CD4-positive, alpha-beta T cell (primary cell): Measurements from ENCODE around the gene SLC16A1. TPM values are rescaled to one million over a fixed set of nuclear protein-coding genes. Genes with fewer than 3 reads are reported as not detected.
"Not testable (repeated sequence)": the region's sequence is repeated elsewhere in the genome, so short reads cannot be mapped to it uniquely, and the experiment has no call there.

Source experiments
- ATAC-seq: fragments of 200-7000 bp; cut with Tn5 transposase; one replicate; pipeline ENCODE4 v1.10.0; 2022; ENCODE audit warnings: mild to moderate bottlenecking; ENCODE audit not compliant: poor library complexity
- CTCF ChIA-PET: fragments of 350-600 bp; sonication (Branson Sonifier 250); formaldehyde crosslinking; loops from one replicate; lab custom pipeline; 2021; ENCODE audit warnings: antibody characterized with exemption, inconsistent platforms; lab: Charles Lee
- POLR2A ChIA-PET: fragments of 350-600 bp; sonication (Branson Sonifier 250); formaldehyde crosslinking; loops from one replicate; lab custom pipeline; 2021; ENCODE audit warnings: antibody characterized with exemption, inconsistent platforms; lab: Charles Lee
- DNase-seq, 14 experiments: peaks; one replicate each; pipeline ENCODE4 v3.0.0-alpha.2; 2013 to 2020; ENCODE audit warnings: mixed read lengths in 2 of 14
- H3K27ac ChIP-seq, 2 donors: one replicate each; pipeline versions ENCODE4 v1.5.1 to v1.7.0; 2013; ENCODE audit warnings: low read length in 2 of 2, low read depth in 1 of 2, mild to moderate bottlenecking in 1 of 2
- H3K27me3 ChIP-seq, 2 experiments: 1 replicate in 1 of 2; 2 replicates in 1 of 2; pipeline versions ENCODE4 v1.6.1 to v1.7.0; 2013; ENCODE audit warnings: low read length in 2 of 2, control low read depth in 1 of 2, mild to moderate bottlenecking in 1 of 2, moderate library complexity in 1 of 2; ENCODE audit not compliant: insufficient read depth in 2 of 2, control insufficient read depth in 1 of 2
- H3K36me3 ChIP-seq: one replicate; pipeline ENCODE4 v1.6.1; 2013; ENCODE audit warnings: low read length, control low read depth; ENCODE audit not compliant: insufficient read depth
- H3K4me1 ChIP-seq: one replicate; pipeline ENCODE4 v1.6.1; 2013; ENCODE audit warnings: low read length, control low read depth; ENCODE audit not compliant: insufficient read depth
- H3K4me3 ChIP-seq: one replicate; pipeline ENCODE4 v1.5.1; 2013; ENCODE audit warnings: mild to moderate bottlenecking, low read length, moderate library complexity
- H3K9me3 ChIP-seq, 2 experiments: 1 replicate in 1 of 2; 2 replicates in 1 of 2; pipeline versions ENCODE4 v1.6.1 to v1.7.0; 2013; ENCODE audit warnings: low read length in 2 of 2, mild to moderate bottlenecking in 2 of 2, control low read depth in 1 of 2, moderate library complexity in 1 of 2; ENCODE audit not compliant: control insufficient read depth in 1 of 2, insufficient read depth in 1 of 2
- H3K27ac Mint-ChIP-seq: one replicate; pipeline ENCODE4 v1.8.0; 2020; ENCODE audit warnings: mixed read lengths
- H3K27me3 Mint-ChIP-seq: one replicate; pipeline ENCODE4 v1.8.0; 2021; ENCODE audit warnings: mixed read lengths
- H3K36me3 Mint-ChIP-seq: one replicate; pipeline ENCODE4 v1.8.0; 2021; ENCODE audit warnings: low read depth, mixed read lengths
- H3K4me1 Mint-ChIP-seq: one replicate; pipeline ENCODE4 v1.8.0; 2021; ENCODE audit warnings: low read depth, mixed read lengths
- H3K4me3 Mint-ChIP-seq: one replicate; pipeline ENCODE4 v1.8.0; 2020; ENCODE audit warnings: mild to moderate bottlenecking, mixed read lengths
- H3K9me3 Mint-ChIP-seq: one replicate; pipeline ENCODE4 v1.8.0; 2020; ENCODE audit warnings: mixed read lengths
- intact Hi-C, 2 experiments: fragments of 100-400 bp; cut with DNase I in 1 of 2; cut with micrococcal nuclease in 1 of 2; formaldehyde crosslinking; loops; one replicate each; pipeline versions ENCODE4 v1.15.1 to v1.9.0; 2023 to 2025; cut with DNase I, micrococcal nuclease
- total RNA-seq, 174 experiments: library from RNA in 2 of 174; stranded (reverse) in 2 of 174; gene quantifications; one replicate each; pipeline ENCODE4 v1.2.3 and lab custom pipeline; 2021 to 2026
- TF ChIP-seq, protein P1 (sequence below): fragments of 200-600 bp; IDR thresholded peaks from one replicate; pipeline ENCODE4 v1.8.0; 2022; ENCODE audit warnings: antibody characterized with exemption, mild to moderate bottlenecking

Gene SLC16A1
- total RNA-seq, 2 experiments from 2014 or later: 22.9 to 26.6 TPM

DNA sequence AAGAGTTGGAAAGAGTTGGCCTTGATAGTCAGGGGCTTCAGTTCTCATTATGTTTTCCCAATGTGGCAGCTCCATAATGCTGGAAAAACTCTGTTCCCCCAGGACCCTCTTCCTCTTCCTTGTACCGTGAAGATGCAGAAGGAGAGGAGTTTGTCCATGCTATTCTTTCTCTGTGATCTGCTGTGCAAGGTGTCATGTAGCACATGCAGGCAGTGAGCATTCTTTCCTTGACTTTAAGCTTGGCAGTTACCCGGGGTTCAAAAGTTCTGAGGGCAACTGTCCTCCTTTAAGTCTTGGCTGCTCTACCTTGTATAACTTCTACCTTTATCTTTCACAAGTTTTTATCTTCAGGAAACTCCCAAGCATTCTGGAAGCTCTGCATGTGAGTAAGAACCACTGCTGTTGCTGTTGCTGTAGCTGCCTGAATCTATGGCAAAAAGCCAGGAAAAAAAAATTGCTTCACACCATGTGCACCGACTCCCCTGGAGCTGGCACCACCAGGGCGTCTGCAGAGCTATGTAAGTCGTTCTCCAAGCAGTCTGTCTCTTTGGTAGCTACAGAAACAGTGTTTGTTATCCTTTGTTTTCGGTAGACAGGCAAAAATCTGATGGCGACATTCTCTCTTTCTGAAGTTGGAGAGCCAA is 42.7 kb upstream of the SLC16A1 start:
- ChIA-PET CTCF (no interaction called here), POLR2A (no interaction called here)
- Mint-ChIP-seq H3K4me3 (no peak overlapping the region), H3K27me3 (no peaks in the 10 kb centered on the region), H3K9me3 (no peaks in the 10 kb centered on the region), H3K36me3 (peaks cover 35% of the 10 kb centered on the region), H3K27ac (no peak overlapping the region), H3K4me1 (no peaks in the 10 kb centered on the region)
- DNase-seq (no peak), ATAC-seq (no peak)
- H3K27ac ChIP-seq: no peak overlapping the region
- TF ChIP-seq, protein P1, sequence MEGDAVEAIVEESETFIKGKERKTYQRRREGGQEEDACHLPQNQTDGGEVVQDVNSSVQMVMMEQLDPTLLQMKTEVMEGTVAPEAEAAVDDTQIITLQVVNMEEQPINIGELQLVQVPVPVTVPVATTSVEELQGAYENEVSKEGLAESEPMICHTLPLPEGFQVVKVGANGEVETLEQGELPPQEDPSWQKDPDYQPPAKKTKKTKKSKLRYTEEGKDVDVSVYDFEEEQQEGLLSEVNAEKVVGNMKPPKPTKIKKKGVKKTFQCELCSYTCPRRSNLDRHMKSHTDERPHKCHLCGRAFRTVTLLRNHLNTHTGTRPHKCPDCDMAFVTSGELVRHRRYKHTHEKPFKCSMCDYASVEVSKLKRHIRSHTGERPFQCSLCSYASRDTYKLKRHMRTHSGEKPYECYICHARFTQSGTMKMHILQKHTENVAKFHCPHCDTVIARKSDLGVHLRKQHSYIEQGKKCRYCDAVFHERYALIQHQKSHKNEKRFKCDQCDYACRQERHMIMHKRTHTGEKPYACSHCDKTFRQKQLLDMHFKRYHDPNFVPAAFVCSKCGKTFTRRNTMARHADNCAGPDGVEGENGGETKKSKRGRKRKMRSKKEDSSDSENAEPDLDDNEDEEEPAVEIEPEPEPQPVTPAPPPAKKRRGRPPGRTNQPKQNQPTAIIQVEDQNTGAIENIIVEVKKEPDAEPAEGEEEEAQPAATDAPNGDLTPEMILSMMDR: no peak
- no peaks in the 10 kb centered on the region for H3K27me3 ChIP-seq
- H3K36me3 ChIP-seq: peaks cover 4% of the 10 kb centered on the region
- no peak overlapping the region for H3K4me3 ChIP-seq
- H3K4me1 ChIP-seq: no peaks in the 10 kb centered on the region
- H3K9me3 ChIP-seq: no peaks in the 10 kb centered on the region
- intact Hi-C loops: no loop called here

DNA sequence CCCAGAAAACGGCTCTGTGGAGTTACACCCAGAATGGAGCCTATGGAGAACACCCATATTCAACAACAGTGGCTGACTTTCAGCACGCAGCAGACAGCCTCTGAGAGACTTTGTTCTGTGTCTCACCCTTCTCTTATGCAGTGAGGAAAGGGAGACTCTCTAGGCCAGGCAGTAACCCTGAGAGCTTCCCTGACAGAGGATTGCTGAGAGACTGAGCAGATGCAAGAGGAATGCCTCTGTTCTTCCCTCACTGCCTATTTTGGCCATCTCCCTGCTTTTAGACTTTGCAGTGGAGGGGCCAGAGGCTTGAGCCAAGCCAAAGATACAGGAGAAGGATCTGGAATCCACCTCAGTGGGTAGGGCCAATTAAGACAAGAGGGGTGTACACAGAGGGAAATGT is 41.8 kb upstream of the SLC16A1 start:
- CTCF ChIA-PET: no interaction called here
- H3K27me3 ChIP-seq: no peaks in the 10 kb centered on the region
- Mint-ChIP-seq H3K4me1 (no peaks in the 10 kb centered on the region), H3K4me3 (no peak overlapping the region), H3K27ac (no peak overlapping the region), H3K36me3 (peaks cover 35% of the 10 kb centered on the region), H3K27me3 (no peaks in the 10 kb centered on the region), H3K9me3 (no peaks in the 10 kb centered on the region)
- no peaks in the 10 kb centered on the region for H3K9me3 ChIP-seq
- TF ChIP-seq, protein P1: no peak
- POLR2A ChIA-PET: no interaction called here
- intact Hi-C loops: no loop called here
- DNase-seq: no peak
- H3K27ac ChIP-seq: no peak overlapping the region
- no peak overlapping the region for H3K4me3 ChIP-seq
- H3K4me1 ChIP-seq: no peaks in the 10 kb centered on the region
- peaks cover 4% of the 10 kb centered on the region for H3K36me3 ChIP-seq
- ATAC-seq: no peak

DNA sequence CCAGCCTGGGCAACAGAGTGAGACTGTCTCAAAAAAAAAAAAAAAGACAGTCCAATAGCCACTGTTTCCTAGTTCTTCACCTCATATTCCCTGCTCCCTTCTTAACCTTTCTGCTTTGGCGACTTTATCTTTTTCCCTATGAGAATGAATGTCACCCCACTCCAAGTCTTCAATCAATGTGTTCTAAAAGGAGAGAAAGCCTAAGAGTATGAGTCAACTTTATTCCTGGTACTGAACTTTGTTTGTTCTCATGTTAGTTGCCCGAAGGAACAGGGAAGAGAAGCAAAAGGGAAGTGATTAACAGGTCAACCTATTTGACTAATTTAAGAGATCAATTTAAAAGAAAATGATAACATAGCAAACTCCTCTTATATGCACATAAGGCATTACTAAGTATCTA is 39.9 kb upstream of the SLC16A1 start:
- Mint-ChIP-seq H3K9me3 (no peaks in the 10 kb centered on the region), H3K36me3 (peaks cover 29% of the 10 kb centered on the region), H3K27me3 (no peaks in the 10 kb centered on the region), H3K4me3 (no peak overlapping the region), H3K4me1 (no peaks in the 10 kb centered on the region), H3K27ac (no peak overlapping the region)
- Histone ChIP-seq H3K27ac (no peak overlapping the region), H3K4me1 (no peaks in the 10 kb centered on the region), H3K4me3 (no peak overlapping the region), H3K9me3 (no peaks in the 10 kb centered on the region), H3K36me3 (peaks cover 4% of the 10 kb centered on the region), H3K27me3 (no peaks in the 10 kb centered on the region)
- DNase-seq (no peak), ATAC-seq (no peak)
- TF ChIP-seq, protein P1: no peak
- intact Hi-C loops: no loop called here
- ChIA-PET POLR2A (no interaction called here), CTCF (no interaction called here)

DNA sequence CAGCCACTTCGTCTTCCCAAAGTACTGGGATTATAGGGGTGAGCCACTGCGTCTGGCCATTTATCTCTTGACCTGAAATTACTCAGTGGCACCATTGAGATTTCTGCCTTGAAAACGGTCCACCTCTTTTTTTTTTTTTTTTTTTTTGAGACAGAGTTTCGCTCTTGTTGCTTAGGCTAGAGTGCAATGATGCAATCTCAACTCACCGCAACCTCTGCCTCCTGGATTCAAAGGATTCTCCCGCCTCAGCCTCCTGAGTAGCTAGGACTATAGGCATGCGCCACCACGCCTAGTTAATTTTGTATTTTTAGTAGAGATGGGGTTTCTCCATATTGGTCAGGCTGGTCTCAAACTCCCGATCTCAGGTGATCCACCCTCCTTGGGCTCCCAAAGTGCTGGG is 39.0 kb upstream of the SLC16A1 start:
- H3K36me3 Mint-ChIP-seq: peaks cover 22% of the 10 kb centered on the region
- H3K27me3 ChIP-seq, ATAC-seq, H3K27me3 Mint-ChIP-seq, H3K27ac ChIP-seq, H3K4me1 Mint-ChIP-seq, intact Hi-C loops, H3K4me3 ChIP-seq, POLR2A ChIA-PET, H3K4me1 ChIP-seq, H3K36me3 ChIP-seq, H3K27ac Mint-ChIP-seq, CTCF ChIA-PET, H3K9me3 Mint-ChIP-seq, H3K9me3 ChIP-seq, H3K4me3 Mint-ChIP-seq, DNase-seq: not testable (repeated sequence)
